ENCODE measurements around the gene RAD50. TPM values are rescaled to one million over a fixed set of nuclear protein-coding genes. Genes with fewer than 3 reads are reported as not detected.

Gene RAD50
- polyA plus RNA-seq, 1 of the 3 experiments (the other 2 are of a cell fraction) = 20.0 TPM

- no peaks in the 10 kb centered on the region for H3K79me2 ChIP-seq (ENCODE audit: insufficient read depth)
Observed at GRCh38 chr5:132528866-132529634, 27.7 kb upstream of the RAD50 start.

GRCh38 chr5:132530946-132531345 lies 25.8 kb upstream of the RAD50 start:
- H4K20me1 ChIP-seq (ENCODE audit: insufficient read depth) = no peaks in the 10 kb centered on the region
- no peaks in the 10 kb centered on the region for H3F3A ChIP-seq (replicated peaks; ENCODE audit: insufficient read depth)
- TF ChIP-seq SMC3 (IDR thresholded peaks at IDR 0.05; ENCODE audit: low read depth, low read length) (no peak), CTCF (IDR thresholded peaks at IDR 0.05) (no peak)
- no peak for DNase-seq
- H3K79me2 ChIP-seq (ENCODE audit: insufficient read depth) = no peaks in the 10 kb centered on the region
- H3K9ac ChIP-seq = no peak overlapping the region
- H3K4me1 ChIP-seq (ENCODE audit: control insufficient read depth in 1 of 2, insufficient read depth in 2 of 2, low read depth in 1 of 2, low read length in 1 of 2) = peaks cover 0 to 3% of the 10 kb centered on the region in 2 experiments; a peak in 1 of 4 replicates
- H3K4me2 ChIP-seq = no peak overlapping the region
- H2AFZ ChIP-seq (ENCODE audit: low read depth) = no peak overlapping the region
- ChIA-PET CTCF (interaction anchor here (1.5 kb wide), 1 partner anchor 145 kb away, joined by 4 read pairs; no protein-coding TSS in a partner anchor), POLR2A (no interaction called here)
- H3K4me3 ChIP-seq (ENCODE audit: low read depth in 2 of 2, low read length in 1 of 2) = no peak overlapping the region
- H3K9me3 ChIP-seq = no peaks in the 10 kb centered on the region
- H3K36me3 ChIP-seq (replicated peaks in 1 of 2; ENCODE audit: control insufficient read depth in 1 of 2, insufficient read depth in 2 of 2, low read length in 1 of 2) = no peaks in the 10 kb centered on the region
- no peak overlapping the region for H3K27ac ChIP-seq (ENCODE audit: low read depth in 2 of 2, low read length in 1 of 2)
- H3K27me3 ChIP-seq (ENCODE audit: insufficient read depth) = no peaks in the 10 kb centered on the region; the same call in 1 of the 2 replicates
- 66% methylated on average over 4 of the region's 4 CpGs for WGBS (ENCODE audit: low lambda C conversion rate)
- no peaks in the 10 kb centered on the region for H3K9me2 ChIP-seq

More at GRCh38 chr5:132528866-132529634, 27.7 kb upstream of the RAD50 start:
- H2AFZ ChIP-seq (ENCODE audit: low read depth) = no peak overlapping the region
- no peaks in the 10 kb centered on the region for H3F3A ChIP-seq (replicated peaks; ENCODE audit: insufficient read depth)
- TF ChIP-seq FOSL2 (IDR thresholded peaks at IDR 0.05; ENCODE audit: borderline replicate concordance, low read depth) = no peak
- TF ChIP-seq RAD21 (IDR thresholded peaks at IDR 0.05; ENCODE audit: low read length) = no peak
- H3K27me3 ChIP-seq (ENCODE audit: insufficient read depth) = no peaks in the 10 kb centered on the region; the same call in 1 of the 2 replicates
- H3K4me1 ChIP-seq (ENCODE audit: control insufficient read depth in 1 of 2, insufficient read depth in 2 of 2, low read depth in 1 of 2, low read length in 1 of 2) = peaks cover 0 to 3% of the 10 kb centered on the region in 2 experiments; a peak in 1 of 4 replicates
- CTCF ChIA-PET = interaction anchor here (1.0 to 5.1 kb wide), 5 partner anchors 13 to 293 kb away, joined by 3 to 88 read pairs (median 5); no protein-coding TSS in a partner anchor
- H3K9me2 ChIP-seq = no peaks in the 10 kb centered on the region
- no peak overlapping the region for H3K9ac ChIP-seq
- H3K9me3 ChIP-seq = no peaks in the 10 kb centered on the region
- H3K4me2 ChIP-seq = no peak overlapping the region
- POLR2A ChIA-PET = no interaction called here
- H4K20me1 ChIP-seq (ENCODE audit: insufficient read depth) = no peaks in the 10 kb centered on the region
- 54% methylated on average over 4 of the region's 6 CpGs for WGBS (ENCODE audit: low lambda C conversion rate)
- H3K36me3 ChIP-seq (replicated peaks in 1 of 2; ENCODE audit: control insufficient read depth in 1 of 2, insufficient read depth in 2 of 2, low read length in 1 of 2) = no peaks in the 10 kb centered on the region
- DNase-seq = no peak
- no peak overlapping the region for H3K4me3 ChIP-seq (ENCODE audit: low read depth in 2 of 2, low read length in 1 of 2)
- no peak overlapping the region for H3K27ac ChIP-seq (ENCODE audit: low read depth in 2 of 2, low read length in 1 of 2)

- Histone ChIP-seq H3K4me2 (no peak overlapping the region), H4K20me1 (ENCODE audit: insufficient read depth) (no peaks in the 10 kb centered on the region), H3K9ac (no peak overlapping the region), H2AFZ (ENCODE audit: low read depth) (no peak overlapping the region), H3K79me2 (ENCODE audit: insufficient read depth) (no peaks in the 10 kb centered on the region), H3K27me3 (ENCODE audit: insufficient read depth) (no peaks in the 10 kb centered on the region; the same call in 1 of the 2 replicates), H3K9me3 (no peaks in the 10 kb centered on the region), H3K36me3 (replicated peaks in 1 of 2; ENCODE audit: control insufficient read depth in 1 of 2, insufficient read depth in 2 of 2, low read length in 1 of 2) (no peaks in the 10 kb centered on the region), H3K27ac (ENCODE audit: low read depth in 2 of 2, low read length in 1 of 2) (no peak overlapping the region), H3K4me3 (ENCODE audit: low read depth in 2 of 2, low read length in 1 of 2) (no peak overlapping the region), H3F3A (replicated peaks; ENCODE audit: insufficient read depth) (no peaks in the 10 kb centered on the region), H3K4me1 (ENCODE audit: control insufficient read depth in 1 of 2, insufficient read depth in 2 of 2, low read depth in 1 of 2, low read length in 1 of 2) (peaks cover 0 to 3% of the 10 kb centered on the region in 2 experiments; a peak in 1 of 4 replicates), H3K9me2 (no peaks in the 10 kb centered on the region)
- POLR2A ChIA-PET = no interaction called here
- CTCF ChIA-PET = interaction anchor here (6.8 kb wide), 1 partner anchor 13 kb away, joined by 45 read pairs; no protein-coding TSS in a partner anchor
- 61% methylated on average over 4 of the region's 4 CpGs for WGBS (ENCODE audit: low lambda C conversion rate)
- no peak for DNase-seq
- no peak for TF ChIP-seq ELF1 (IDR thresholded peaks at IDR 0.05)
- no peak for TF ChIP-seq PBX3 (IDR thresholded peaks at IDR 0.05)
- TF ChIP-seq EP300 (IDR thresholded peaks at IDR 0.05; ENCODE audit: borderline replicate concordance in 1 of 2, low read depth in 1 of 2, low read length in 1 of 2) = no peak
- no peak for TF ChIP-seq ZBTB33 (IDR thresholded peaks at IDR 0.05; ENCODE audit: borderline replicate concordance, low read depth)
- no peak for TF ChIP-seq GABPA (IDR thresholded peaks at IDR 0.05; ENCODE audit: low read depth)
- no peak for TF ChIP-seq MAX (IDR thresholded peaks at IDR 0.05; ENCODE audit: low read depth)
- TF ChIP-seq RXRA (IDR thresholded peaks at IDR 0.05; ENCODE audit: borderline replicate concordance, low read depth) = no peak
- no peak for TF ChIP-seq TAF1 (IDR thresholded peaks at IDR 0.05; ENCODE audit: borderline replicate concordance, low read depth, low read length)
Observed at GRCh38 chr5:132539716-132540115, 17.1 kb upstream of the RAD50 start.
